ENCODE measurements around the gene JPH2.
"Not testable (repeated sequence)": the region's sequence is repeated elsewhere in the genome, so short reads cannot be mapped to it uniquely, and the experiment has no call there.

The JPH2 gene

DNA sequence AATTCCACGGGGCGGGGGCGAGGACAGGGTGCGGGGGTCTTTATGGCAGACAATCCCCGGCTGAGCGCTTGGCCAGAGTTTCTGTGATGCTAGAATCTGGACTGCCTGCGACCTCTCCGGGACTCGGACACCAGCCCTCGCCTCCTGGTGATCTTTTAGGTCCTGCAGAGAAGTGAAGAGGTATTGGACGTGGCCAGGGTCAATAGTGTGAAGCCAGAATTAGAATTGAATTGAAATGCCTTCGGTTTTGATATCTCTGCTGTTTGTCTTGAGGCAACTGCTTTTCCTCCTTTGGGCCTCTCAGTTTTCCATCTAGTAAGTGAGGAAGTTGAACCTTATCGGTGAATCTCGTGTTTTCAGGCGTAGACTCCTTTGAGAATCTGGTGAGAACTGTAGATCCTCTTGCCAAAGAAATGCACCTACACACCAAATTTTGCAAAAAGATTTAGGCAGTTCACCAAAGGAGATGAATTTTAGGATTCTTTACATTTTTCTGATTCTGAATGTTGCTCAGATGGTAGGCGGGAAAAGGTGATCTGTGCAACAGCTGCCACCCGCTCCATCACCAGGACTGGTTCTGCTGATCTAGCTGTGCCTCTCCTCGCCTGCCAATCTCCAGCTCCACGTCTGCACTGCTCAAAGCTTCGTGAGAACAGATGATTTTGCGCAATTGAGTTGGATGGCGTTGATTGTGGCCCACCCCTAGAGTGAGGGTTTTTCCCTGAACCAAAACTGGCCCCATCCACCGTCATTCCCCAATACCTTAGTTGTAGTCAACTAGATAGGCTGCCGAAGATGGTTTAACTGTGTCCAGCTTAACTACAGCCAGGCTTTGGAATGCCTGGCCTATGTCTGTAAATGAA, 24.4 kb upstream of the JPH2 start:
- DNase-seq = no peak

DNA sequence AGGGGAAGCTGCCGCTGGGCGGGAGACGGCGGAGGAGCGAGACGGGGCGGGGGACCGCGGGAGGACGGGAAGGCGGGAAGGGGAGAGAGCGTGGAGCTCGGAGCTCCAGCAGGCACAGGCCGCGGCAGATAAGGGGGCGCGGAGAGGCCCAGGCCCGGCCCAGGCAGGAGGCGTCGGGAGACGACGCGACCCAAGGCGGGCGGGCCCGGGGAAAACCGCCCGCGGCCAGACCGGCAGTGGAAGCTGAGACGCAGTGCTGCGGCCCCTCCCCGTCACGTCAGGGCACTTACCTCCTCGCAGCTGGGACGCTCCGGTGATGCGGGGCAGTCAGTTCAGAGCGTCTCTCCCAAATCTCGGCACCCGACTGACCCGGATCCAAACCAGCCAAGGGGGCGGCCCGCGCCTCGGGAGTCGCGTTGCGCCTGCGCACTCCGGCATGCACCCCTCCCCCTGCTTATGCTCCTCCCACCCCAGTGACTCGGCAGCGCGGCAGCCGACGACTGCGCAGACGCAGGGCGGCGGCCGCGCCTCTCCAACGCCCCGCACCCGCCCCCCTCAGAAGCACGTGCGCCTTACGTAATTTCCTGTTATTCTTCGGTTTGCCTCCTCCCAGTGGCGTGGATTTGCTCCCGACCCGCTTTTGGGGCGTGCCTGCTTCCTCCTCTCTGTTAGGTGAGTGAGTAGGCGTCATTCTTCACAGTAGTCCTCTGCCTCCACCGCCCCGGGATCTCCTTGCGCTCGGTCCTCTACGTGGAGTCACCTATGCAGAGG, 23.6 kb upstream of the JPH2 start, which contains the start of gene OSER1:
OSER1 (minus strand) TSS at position 366 of the 771 bp plus-strand sequence. CDS start 3,814 bp downstream, outside the sequence.
- DNase-seq = peak; percentile 92

DNA sequence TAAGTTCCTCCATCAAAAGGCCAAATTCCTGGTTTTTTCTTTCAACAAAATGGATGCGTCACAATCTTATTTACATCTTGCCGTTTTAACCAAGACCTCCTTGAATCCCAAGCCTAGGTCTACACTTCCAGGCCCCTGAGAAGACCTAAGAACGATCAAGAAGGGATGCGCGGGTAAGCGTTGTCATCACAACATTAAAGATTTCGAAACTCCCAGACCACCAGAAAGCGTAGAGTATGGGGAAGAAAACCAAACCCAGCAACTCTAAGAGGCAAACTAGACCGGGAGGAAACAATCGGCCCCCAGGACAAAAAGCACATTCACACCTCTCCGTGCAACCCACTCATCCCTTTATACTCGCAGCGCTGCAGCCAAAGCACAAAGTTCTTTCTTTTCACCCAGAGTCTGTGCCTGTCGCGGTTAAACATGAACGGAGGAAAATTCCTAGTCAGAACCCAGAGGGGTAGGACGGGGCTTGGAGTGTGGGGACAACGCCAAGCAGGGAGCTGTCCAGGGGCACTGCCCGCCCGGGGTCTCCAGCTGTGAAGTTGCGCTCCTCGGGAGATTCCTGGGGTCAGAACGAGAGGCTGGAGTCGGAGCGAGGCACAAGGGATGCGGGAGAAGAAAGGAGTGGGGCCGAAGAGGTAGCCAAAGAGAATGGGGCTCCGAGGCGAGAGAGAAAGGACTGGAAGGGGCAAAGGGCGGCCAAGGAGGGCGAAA, 22.9 kb upstream of the JPH2 start:
- DNase-seq = no peak

DNA sequence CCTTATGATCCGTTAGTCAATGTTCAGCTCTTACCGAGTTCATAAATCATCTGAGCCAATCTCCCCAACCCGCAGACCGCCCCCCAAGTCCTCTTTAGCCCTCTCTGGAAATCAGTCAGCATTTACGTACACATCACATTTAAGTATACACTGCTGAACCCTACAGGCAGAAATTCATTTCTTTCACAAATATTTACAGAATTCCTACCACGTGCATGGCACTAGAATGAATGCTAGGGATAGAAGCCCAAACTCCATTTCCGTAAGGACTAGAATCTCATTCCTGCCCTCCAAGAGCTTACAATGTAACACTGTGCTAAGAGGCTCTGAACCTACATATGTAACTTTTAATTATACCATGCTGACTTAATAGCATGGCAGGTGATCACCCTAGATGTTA, 21.8 kb upstream of the JPH2 start:
- no peak for DNase-seq

DNA sequence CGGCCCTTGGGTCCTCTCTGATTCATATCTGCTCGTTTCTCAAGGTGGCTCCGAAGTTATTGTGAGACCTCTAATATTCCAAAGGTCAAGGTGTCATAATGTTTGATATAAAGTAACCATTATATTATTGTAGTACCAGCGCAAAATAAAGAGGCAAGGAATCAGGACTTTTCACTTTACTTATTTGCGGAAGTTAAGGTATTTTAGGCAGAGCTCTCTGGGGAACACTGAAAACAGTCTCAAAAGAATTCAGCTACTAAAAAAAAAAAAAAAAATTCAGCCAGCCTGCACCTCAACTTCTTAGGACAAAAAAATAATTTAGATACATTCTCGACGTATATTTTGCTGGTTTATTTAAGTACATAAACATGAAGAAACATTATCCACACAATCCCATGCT, 21.2 kb upstream of the JPH2 start:
- DNase-seq = no peak

DNA sequence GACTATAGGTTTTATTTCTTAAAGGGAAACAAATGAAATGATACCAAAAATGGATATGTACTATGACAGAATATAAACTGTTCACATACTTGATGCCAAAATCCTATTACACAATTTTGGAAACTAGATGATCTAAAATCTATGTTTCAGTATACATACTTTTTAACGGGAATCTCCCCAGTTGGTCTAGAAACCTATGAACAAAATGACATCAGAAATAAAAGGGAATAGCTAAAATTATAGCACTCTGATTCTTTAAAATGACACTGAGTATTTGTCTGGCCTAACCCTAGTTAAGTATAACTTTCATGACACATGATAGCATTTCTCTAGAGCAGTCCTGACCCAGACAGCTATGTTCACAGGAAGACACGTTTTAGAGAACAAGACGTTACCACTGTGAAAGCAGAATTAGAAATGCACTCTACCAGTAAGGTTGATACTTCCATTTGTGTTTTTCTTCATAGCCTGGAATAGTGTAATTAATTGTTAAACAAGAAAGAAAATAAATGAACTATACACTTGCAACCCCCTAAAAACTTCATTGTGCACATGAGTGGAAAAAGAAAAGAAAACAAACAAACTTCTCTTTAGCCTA, 20.2 kb upstream of the JPH2 start:
- no peak for DNase-seq

DNA sequence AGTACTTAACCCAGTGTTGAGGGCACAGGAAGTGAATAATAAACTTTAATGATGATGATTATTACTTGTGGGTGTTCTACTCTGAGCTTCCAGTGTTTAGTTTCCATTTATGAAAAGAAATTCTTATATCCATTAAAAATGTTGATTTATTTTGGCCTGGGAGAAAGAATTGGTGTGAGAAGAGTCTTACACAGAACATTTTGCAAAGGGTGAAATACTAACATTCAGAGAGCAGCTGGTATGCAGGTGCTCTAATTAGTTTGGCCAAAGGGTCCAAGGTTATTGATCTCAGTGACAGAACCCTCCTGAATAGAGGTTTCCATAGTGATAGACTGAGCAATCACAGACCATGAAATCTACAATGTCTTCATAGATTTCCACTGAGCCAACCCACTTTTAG, 19.1 kb upstream of the JPH2 start:
- DNase-seq = no peak

DNA sequence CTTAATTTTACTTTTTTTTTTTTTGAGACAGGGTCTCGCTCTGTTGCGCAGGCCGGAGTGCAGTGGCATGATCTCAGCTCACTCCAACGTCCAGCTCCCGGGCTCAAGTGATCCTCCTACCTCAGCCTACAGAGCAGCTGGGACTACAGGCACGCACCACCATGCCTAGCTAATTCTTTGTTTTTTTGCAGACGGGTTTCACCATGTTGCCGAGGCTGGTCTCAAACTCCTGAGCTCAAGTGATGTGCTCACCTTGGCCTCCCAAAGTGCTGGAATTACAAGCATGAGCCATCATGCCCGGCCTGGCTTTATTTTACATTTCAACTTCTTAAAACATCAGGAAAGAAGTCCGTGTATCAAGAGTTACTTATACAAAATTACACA, 17.8 kb upstream of the JPH2 start:
- DNase-seq = no peak

DNA sequence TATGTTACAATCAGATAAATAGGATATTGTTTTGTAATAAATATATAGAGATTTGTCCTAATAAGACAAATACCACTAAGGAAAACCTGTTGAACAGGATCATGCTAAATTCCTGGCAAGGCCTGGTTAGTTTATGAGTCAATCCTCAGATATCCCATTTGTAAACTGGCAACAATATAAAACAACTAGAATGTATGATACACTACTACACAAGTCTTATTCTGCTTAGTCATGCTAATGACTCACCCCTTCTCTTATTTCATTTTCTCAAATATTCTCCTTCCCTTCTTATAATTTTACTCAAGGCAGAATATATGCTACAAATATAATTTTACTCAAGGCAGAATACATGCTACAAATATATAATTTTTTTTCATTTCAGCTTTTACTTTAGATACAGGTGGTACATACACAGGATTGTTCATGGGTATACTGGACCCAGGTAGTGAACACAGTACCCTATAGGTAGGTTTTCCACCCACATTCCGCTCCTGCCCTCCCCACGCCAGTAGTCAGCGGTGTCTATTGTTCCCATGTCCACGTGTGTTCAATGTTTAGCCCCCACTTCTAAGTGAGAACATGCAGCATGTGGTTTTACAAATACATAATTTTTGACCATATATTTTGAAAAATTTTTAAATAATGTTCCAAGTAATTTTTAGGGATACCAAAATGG, 17.3 kb upstream of the JPH2 start:
- DNase-seq = no peak

DNA sequence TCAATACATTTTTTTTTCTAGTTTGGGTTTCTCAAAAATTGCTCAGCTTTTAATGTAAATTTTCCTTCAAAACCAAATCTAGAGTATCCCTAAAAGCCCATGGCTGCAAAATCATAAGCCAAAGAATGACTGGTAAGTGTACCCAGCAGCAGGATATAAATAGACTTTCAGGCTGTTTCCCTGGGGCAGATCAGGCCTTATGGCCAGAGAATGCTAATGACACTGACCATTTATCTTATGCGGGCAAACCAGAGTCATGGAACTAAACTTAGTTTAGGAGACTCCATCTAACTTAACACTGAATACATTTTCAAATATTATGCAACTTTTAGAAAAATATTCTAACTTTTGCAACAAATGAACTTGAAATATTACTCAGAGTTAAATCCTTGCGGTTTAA, 16.2 kb upstream of the JPH2 start:
- DNase-seq = no peak

DNA sequence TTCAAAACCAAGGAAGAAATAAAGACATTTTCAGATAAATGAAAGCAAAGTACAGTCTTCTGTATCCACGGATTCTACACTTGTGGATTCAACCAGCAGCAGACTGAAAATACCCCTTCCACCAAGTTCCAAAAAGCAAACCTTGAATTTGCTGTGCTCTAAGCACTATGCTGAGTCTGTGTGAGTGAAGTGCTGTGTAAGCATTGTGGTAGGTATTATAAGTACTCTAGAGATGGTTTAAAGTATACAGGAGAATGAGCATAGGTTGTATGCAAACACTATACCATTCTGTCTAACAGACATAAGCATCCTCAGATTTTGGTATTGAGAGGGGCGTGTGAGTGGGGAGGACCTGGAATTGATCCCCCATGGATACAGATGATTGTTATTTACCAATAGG, 14.0 kb upstream of the JPH2 start:
- DNase-seq = no peak

DNA sequence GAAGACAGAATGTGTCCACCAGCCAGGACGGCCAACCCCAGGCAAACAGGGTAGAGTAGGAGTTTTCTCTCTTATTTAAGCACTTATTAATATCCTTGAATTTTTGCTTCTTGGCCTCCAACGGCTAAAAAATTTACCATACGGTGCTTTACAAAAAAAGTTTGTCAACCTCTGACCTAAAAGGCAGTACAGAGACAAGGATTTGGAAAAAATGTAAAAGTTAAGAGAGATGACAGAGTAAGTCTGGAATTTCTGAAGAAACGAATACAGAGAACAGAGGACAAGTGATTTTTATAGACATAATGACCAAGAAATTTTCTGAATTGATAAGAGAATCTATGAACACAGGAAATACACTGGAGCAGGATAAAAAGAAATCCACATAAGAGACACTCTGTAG, 13.4 kb upstream of the JPH2 start:
- no peak for DNase-seq

DNA sequence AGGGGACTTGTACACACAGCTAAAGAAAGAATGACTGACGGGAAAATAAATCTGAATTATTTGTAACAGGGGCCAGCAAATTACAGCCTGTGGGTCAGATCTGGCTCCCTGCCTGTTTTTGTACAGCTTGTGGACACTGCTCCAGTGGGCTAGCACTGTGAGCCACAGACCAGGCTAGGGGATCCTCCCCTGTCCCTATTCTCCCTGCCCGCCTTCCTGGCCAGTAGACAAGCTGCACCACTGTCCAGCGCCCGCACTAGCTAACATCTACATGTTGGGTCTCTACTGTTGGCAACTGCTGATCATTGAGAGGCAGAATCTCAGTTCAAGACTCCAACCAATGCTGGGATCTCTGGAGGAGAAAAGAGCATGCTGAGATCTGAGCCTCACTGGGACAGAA, 12.9 kb upstream of the JPH2 start:
- no peak for DNase-seq

DNA sequence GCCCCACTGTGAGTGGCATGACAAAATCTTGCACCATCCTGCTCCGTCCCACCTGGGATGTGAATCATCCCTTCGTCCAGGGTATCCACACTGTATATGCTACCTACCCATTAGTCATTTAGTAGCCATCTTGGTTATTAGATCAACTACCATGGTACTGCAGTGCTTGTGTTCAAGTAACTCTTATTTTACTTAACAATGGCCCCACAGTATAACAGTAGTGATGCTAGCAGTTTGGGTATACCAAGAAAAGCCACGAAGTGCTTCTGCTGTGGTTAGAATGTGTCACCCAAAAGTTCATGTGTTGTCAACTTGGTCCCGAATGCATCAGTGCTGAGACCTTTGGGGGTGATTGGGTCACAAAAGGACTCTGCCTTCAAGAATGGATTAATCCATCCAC, 11.9 kb upstream of the JPH2 start:
- no peak for DNase-seq

DNA sequence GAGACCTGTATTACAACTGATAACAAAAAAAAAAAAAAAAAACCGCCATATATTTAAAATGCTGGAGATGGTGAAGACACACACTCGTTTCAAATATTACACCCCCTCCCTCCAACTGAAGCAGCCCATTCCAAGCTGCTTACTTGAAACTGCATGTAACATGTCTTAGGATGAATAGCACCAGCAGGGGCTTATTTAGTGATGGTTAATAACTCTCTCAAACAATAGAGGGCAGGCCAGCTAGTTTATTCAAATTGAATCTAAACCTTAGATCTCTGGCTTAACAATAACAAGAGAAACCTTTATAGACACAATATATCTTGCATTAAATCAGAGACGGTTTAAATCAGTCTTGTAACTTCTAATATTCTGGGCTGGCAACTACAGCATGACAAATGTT, 9.3 kb upstream of the JPH2 start:
- DNase-seq = no peak

DNA sequence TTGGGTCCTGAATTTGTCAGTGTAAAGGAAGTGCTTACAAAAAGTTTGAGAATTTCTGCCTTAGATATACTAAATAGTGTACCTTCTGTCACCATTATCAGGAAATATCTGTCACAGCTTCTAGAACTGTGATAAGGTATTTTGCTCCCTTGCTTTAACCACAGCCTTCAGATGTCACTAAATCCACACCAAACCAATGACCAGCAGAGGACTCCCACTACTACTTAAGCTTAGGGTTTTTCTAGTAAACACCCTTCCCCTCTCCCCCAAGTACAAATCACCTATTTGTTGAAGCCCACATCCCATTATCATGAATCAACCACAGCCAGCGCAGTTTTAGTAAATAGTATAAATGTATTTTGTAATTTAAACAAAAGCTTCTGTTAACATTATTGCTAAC, 8.6 kb upstream of the JPH2 start:
- DNase-seq = no peak

DNA sequence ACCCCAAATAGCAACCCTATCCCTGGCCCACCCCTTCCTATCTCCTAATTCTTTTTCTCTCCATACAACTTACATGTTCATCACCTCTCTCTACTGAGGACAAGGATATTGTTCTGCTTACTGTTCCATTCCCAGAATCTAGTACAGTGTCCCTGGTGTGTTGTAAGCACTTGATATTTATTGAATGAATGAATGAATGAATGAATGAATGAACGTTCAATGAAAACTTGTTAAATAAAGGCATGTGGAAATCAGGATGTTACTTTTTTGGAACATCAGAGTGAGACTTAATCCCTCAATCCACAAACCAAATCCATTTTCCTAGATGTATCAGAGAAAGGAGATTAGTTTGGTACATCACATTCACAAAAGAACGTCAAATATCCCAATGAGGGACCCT, 6.8 kb upstream of the JPH2 start:
- DNase-seq = no peak

DNA sequence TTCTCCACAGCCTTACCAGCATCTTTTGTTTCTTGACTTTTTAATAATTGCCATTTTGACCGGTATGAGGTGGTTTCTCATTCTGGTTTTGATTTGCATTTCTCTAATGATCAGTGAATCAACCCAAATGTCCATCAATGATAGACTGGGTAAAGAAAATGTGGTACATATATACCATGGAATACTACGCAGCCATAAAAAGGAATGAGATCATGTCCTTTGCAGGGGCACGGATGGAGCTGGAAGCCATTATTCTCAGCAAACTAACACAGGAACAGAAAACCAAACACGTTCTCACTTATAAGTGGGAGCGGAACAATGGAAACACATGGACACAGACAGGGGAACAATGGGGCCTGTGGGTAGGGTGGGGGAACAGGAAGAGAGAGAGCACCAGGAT, 4.7 kb upstream of the JPH2 start:
- DNase-seq = not testable (repeated sequence)

DNA sequence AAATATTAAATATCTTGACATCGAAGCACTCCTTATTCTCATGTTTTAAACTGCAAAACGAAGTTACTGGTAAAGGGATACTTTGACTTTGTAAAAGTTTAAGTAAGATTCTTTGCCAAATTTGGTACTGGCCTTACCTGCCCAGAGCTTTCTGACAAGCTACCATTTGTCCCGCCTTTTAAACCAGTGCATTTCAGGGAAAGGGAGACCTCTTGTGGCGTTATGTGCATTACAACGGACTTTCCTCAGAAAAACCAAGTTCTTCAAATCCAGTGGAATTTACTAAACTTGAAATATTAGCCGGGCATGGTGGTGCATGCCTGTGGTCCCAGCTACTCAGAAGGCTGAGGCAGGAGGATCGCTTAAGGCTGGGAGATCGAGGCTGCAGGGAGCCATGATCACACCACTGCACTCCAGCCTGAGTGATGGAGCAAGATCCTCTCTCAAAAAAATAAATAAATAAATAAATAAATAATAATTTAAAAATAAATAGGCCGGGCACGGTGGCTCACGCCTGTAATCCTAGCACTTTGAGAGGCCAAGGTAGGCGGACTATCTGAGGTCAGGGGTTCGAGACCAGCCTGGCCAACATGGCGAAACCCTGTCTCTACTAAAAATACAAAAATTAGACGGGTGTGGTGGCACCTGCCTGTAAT, 3.3 kb upstream of the JPH2 start:
- not testable (repeated sequence) for DNase-seq

DNA sequence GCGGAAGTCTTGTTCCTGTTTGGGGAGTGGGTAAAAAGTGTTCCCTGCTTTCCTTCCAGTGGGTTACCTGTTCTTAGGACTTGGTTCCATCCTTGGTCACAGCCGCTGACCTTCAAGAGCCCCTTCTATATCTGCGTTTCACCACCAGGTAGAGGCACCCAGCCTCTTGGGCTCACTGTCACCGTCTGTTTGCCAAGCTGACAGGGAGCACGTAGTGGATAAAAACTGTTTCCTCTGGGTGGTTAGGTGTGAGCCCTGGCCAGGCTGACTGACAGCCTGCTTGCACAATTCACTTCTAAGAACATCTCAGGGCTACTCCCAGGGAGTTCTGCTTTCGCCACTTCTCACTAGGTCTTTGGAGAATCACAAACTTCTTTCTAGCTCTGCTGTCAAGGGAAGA, 1.8 kb upstream of the JPH2 start:
- DNase-seq = no peak

DNA sequence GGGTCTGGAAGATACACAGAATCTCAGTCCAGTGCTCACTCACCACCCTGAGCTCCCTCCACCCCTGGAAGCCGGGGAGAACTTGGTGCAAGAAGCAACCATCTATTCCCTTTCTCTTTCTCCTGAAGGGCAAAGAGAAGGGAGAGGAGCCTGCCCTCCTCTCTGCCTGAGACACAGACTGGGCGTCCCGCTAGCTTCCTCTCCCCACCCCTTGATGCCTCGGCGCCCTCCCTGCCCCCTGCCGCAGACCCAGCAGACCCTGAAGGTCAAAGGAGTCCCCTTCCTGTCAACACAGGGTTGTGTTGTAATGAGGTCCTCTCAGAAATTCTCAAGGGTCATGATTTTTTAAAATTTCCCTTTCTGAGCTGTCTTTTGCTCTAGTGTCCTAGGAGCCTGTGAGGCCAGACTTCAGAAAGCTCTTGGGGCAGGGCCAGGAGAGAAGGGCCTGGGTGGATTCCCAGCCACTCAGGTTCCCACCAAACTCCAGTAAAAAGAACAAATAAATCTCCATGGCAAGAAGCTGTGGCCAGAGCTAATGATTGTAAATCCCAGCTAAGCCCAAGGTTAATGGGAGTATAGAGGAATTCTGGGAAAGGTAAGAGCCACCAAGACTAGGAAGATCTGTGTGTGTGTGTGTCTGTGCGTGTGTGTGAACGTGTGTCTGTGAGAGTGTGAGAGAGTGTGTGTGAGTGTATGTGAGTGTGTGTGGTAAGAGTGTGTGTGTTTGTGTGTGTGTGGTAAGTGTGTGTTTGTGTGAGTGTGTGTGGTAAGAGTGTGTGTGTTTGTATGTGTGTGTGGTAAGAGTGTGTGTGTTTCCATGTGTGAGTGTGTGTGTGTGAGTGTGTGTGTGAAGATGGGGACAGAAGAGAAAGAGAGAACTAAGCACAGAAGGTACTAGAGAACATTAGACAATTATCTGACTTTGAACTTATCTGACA, 1.1 kb upstream of the JPH2 start:
- DNase-seq = no peak
